KOPT-K1 (cell line): ENCODE results near the gene CTBP2.

ENCODE experiments used
- H3K27ac ChIP-seq: fragments of 200-600 bp; sonication (generic); 2 replicates; pipeline ENCODE4 v1.5.1; 2016; ENCODE audit warnings: antibody characterized with exemption, mild to moderate bottlenecking, low read depth, low read length; ENCODE audit not compliant: poor library complexity, severe bottlenecking
- H3K36me3 ChIP-seq: fragments of 200-600 bp; sonication (generic); 2 replicates; pipeline ENCODE4 v1.5.1; 2017; ENCODE audit warnings: antibody characterized with exemption, mild to moderate bottlenecking, low read length, moderate library complexity; ENCODE audit not compliant: insufficient read depth
- H3K9me3 ChIP-seq: fragments of 200-600 bp; sonication (generic); 2 replicates; pipeline ENCODE4 v1.5.1; 2017; ENCODE audit warnings: antibody characterized with exemption, low read length, mild to moderate bottlenecking; ENCODE audit not compliant: insufficient read depth, poor library complexity, severe bottlenecking

The CTBP2 gene

GRCh38 chr10:124998624-124999291 lies 161.6 kb downstream of the CTBP2 start:
- Histone ChIP-seq H3K27ac (no peak overlapping the region), H3K36me3 (no peaks in the 10 kb centered on the region), H3K9me3 (no peaks in the 10 kb centered on the region)

GRCh38 chr10:124997771-124998623 lies 162.4 kb downstream of the CTBP2 start:
- H3K9me3 ChIP-seq: no peaks in the 10 kb centered on the region
- no peaks in the 10 kb centered on the region for H3K36me3 ChIP-seq
- no peak overlapping the region for H3K27ac ChIP-seq

GRCh38 chr10:124997306-124997705 lies 163.1 kb downstream of the CTBP2 start:
- Histone ChIP-seq H3K9me3 (no peaks in the 10 kb centered on the region), H3K36me3 (no peaks in the 10 kb centered on the region), H3K27ac (no peak overlapping the region)

GRCh38 chr10:124996854-124997215 lies 163.5 kb downstream of the CTBP2 start:
- Histone ChIP-seq H3K27ac (no peak overlapping the region), H3K9me3 (no peaks in the 10 kb centered on the region), H3K36me3 (no peaks in the 10 kb centered on the region)

- Histone ChIP-seq H3K36me3 (0 out of 2 replicates have a peak, but pooled peaks cover under 1% of the 10 kb centered on the region), H3K9me3 (no peaks in the 10 kb centered on the region), H3K27ac (no peak overlapping the region)
Observed at GRCh38 chr10:124996127-124996853, 164.1 kb downstream of the CTBP2 start.

- H3K36me3 ChIP-seq: peaks cover 8% of the 10 kb centered on the region; the same call in 1 of the 2 replicates
Observed at GRCh38 chr10:124995605-124996004, 164.8 kb downstream of the CTBP2 start.

GRCh38 chr10:124994573-124995473 lies 165.5 kb downstream of the CTBP2 start:
- no peaks in the 10 kb centered on the region for H3K9me3 ChIP-seq
- H3K36me3 ChIP-seq: peaks cover 11% of the 10 kb centered on the region; the same call in 1 of the 2 replicates
- H3K27ac ChIP-seq: no peak overlapping the region

More at GRCh38 chr10:124995605-124996004, 164.8 kb downstream of the CTBP2 start:
- H3K27ac ChIP-seq: no peak overlapping the region
- no peaks in the 10 kb centered on the region for H3K9me3 ChIP-seq

- Histone ChIP-seq H3K9me3 (no peaks in the 10 kb centered on the region), H3K27ac (no peak overlapping the region), H3K36me3 (peaks cover 17% of the 10 kb centered on the region; the same call in 1 of the 2 replicates)
Observed at GRCh38 chr10:124993736-124994451, 166.5 kb downstream of the CTBP2 start.

GRCh38 chr10:124993345-124993708 lies 167.0 kb downstream of the CTBP2 start:
- H3K27ac ChIP-seq: no peak overlapping the region
- no peaks in the 10 kb centered on the region for H3K9me3 ChIP-seq
- peaks cover 17% of the 10 kb centered on the region; the same call in 1 of the 2 replicates for H3K36me3 ChIP-seq

GRCh38 chr10:124992462-124993344 lies 167.7 kb downstream of the CTBP2 start:
- Histone ChIP-seq H3K9me3 (no peaks in the 10 kb centered on the region), H3K27ac (no peak overlapping the region), H3K36me3 (peaks cover 22% of the 10 kb centered on the region)

- Histone ChIP-seq H3K9me3 (no peaks in the 10 kb centered on the region), H3K27ac (no peak overlapping the region), H3K36me3 (peaks cover 30% of the 10 kb centered on the region)
Observed at GRCh38 chr10:124991835-124992234, 168.5 kb downstream of the CTBP2 start.

- no peak overlapping the region for H3K27ac ChIP-seq
- H3K9me3 ChIP-seq: no peaks in the 10 kb centered on the region
- H3K36me3 ChIP-seq: peaks cover 38% of the 10 kb centered on the region
Observed at GRCh38 chr10:124990671-124991625, 169.4 kb downstream of the CTBP2 start.
